OCI-LY1 (cell line): ENCODE measurements around the gene SLC17A8.

Experiments
- H2AFZ ChIP-seq: fragments of 200-600 bp; sonication (generic), shearing (Covaris generic); 2 replicates; pipeline ENCODE4 v1.6.0; 2014; ENCODE audit warnings: antibody characterized with exemption, mild to moderate bottlenecking, low read length
- H3F3A ChIP-seq: fragments of 200-600 bp; sonication (generic), shearing (Covaris generic); 2 replicates; pipeline ENCODE4 v1.6.0; 2014; ENCODE audit warnings: mild to moderate bottlenecking, antibody characterized with exemption, low read length, moderate library complexity; ENCODE audit not compliant: insufficient read depth
- H3K27ac ChIP-seq: fragments of 200-600 bp; sonication (generic); 2 replicates; pipeline ENCODE4 v1.5.1; 2014; ENCODE audit warnings: low read length, mixed run types, mild to moderate bottlenecking, low read depth; ENCODE audit not compliant: poor library complexity, severe bottlenecking
- H3K27me3 ChIP-seq: fragments of 200-600 bp; sonication (generic); 2 replicates; pipeline ENCODE4 v1.6.0; 2014; ENCODE audit warnings: antibody characterized with exemption, mild to moderate bottlenecking, low read length, moderate library complexity; ENCODE audit not compliant: insufficient read depth
- H3K36me3 ChIP-seq: fragments of 200-600 bp; sonication (generic); 2 replicates; pipeline ENCODE4 v1.6.1; 2014; ENCODE audit warnings: mild to moderate bottlenecking, antibody characterized with exemption, low read length, moderate library complexity, mixed read lengths; ENCODE audit not compliant: insufficient read depth
- H3K4me1 ChIP-seq: fragments of 200-600 bp; sonication (generic); 2 replicates; pipeline ENCODE4 v1.5.1; 2014; ENCODE audit warnings: mild to moderate bottlenecking, low read length, moderate library complexity; ENCODE audit not compliant: insufficient read depth, severe bottlenecking
- H3K4me2 ChIP-seq: fragments of 200-600 bp; sonication (generic), shearing (Covaris generic); 2 replicates; pipeline ENCODE4 v1.6.1; 2014; ENCODE audit warnings: low read length
- H3K4me3 ChIP-seq: fragments of 200-600 bp; sonication (generic); 2 replicates; pipeline ENCODE4 v1.5.1; 2014; ENCODE audit warnings: low read length, low read depth, mild to moderate bottlenecking, mixed read lengths; ENCODE audit not compliant: poor library complexity, severe bottlenecking
- H3K79me2 ChIP-seq: fragments of 200-600 bp; shearing (Covaris generic); 2 replicates; pipeline ENCODE4 v1.6.1; 2016; ENCODE audit warnings: mixed run types, low read length, mixed read lengths; ENCODE audit not compliant: insufficient read depth
- H3K9ac ChIP-seq: fragments of 200-600 bp; sonication (generic), shearing (Covaris generic); 2 replicates; pipeline ENCODE4 v1.6.1; 2014; ENCODE audit warnings: mild to moderate bottlenecking, low read length, mixed read lengths
- H3K9me2 ChIP-seq: fragments of 200-600 bp; sonication (generic), shearing (Covaris generic); 2 replicates; pipeline ENCODE4 v1.6.1; 2014; ENCODE audit warnings: low read depth, mild to moderate bottlenecking, low read length, mixed read lengths
- H3K9me3 ChIP-seq: fragments of 200-600 bp; shearing (Covaris generic); 2 replicates; pipeline ENCODE4 v1.6.1; 2014; ENCODE audit warnings: low read length, mixed read lengths
- H4K20me1 ChIP-seq: fragments of 200-600 bp; sonication (generic), shearing (Covaris generic); 2 replicates; pipeline ENCODE4 v1.6.0; 2016; ENCODE audit warnings: mild to moderate bottlenecking, low read length; ENCODE audit not compliant: insufficient read depth
- EZH2 ChIP-seq: fragments of 200-600 bp; sonication (generic), shearing (Covaris generic); IDR thresholded peaks from 2 replicates; pipeline ENCODE4 v1.8.0; 2017; ENCODE audit warnings: borderline replicate concordance, mixed run types, mild to moderate bottlenecking, antibody characterized with exemption, low read length, moderate library complexity, mixed read lengths
- TF ChIP-seq, protein P1 (sequence below): fragments of 200-600 bp; sonication (generic), shearing (Covaris generic); IDR thresholded peaks from 2 replicates; pipeline ENCODE4 v1.5.1; 2017; ENCODE audit warnings: mild to moderate bottlenecking, antibody characterized with exemption, low read length, moderate library complexity, mixed read lengths

The SLC17A8 gene

DNA sequence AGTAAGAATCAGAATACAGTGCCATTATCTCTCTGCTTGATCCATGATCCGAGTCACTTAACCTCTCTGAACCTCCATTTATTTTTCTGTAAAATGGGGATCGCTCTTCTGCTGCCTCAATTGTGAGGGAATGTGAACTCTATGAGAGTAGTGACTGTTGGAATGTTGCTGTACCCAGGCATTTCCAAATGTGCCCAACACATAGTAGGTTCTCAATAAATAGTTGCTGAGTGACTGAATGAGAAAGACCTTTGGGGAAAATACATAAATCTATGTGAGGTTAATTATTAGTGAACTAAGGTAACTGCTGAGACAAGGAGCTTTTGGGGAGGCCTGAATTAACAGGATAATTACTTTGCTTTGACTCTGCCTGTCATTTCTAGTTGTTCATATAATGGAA is 82.9 kb downstream of the SLC17A8 start:
- no peaks in the 10 kb centered on the region for H3K9me2 ChIP-seq
- no peaks in the 10 kb centered on the region for H3K9me3 ChIP-seq
- no peak overlapping the region for H3K4me3 ChIP-seq
- no peaks in the 10 kb centered on the region for H3K36me3 ChIP-seq
- no peaks in the 10 kb centered on the region for H3K4me1 ChIP-seq
- no peaks in the 10 kb centered on the region for H4K20me1 ChIP-seq
- no peak overlapping the region for H3K27ac ChIP-seq
- H3K79me2 ChIP-seq, result no peaks in the 10 kb centered on the region
- H3K4me2 ChIP-seq, result no peak overlapping the region
- H2AFZ ChIP-seq, result no peak overlapping the region
- no peaks in the 10 kb centered on the region for H3F3A ChIP-seq
- TF ChIP-seq, protein P1, sequence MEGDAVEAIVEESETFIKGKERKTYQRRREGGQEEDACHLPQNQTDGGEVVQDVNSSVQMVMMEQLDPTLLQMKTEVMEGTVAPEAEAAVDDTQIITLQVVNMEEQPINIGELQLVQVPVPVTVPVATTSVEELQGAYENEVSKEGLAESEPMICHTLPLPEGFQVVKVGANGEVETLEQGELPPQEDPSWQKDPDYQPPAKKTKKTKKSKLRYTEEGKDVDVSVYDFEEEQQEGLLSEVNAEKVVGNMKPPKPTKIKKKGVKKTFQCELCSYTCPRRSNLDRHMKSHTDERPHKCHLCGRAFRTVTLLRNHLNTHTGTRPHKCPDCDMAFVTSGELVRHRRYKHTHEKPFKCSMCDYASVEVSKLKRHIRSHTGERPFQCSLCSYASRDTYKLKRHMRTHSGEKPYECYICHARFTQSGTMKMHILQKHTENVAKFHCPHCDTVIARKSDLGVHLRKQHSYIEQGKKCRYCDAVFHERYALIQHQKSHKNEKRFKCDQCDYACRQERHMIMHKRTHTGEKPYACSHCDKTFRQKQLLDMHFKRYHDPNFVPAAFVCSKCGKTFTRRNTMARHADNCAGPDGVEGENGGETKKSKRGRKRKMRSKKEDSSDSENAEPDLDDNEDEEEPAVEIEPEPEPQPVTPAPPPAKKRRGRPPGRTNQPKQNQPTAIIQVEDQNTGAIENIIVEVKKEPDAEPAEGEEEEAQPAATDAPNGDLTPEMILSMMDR, result no peak
- TF ChIP-seq EZH2, result no peak
- H3K27me3 ChIP-seq, result no peaks in the 10 kb centered on the region
- H3K9ac ChIP-seq, result no peak overlapping the region

DNA sequence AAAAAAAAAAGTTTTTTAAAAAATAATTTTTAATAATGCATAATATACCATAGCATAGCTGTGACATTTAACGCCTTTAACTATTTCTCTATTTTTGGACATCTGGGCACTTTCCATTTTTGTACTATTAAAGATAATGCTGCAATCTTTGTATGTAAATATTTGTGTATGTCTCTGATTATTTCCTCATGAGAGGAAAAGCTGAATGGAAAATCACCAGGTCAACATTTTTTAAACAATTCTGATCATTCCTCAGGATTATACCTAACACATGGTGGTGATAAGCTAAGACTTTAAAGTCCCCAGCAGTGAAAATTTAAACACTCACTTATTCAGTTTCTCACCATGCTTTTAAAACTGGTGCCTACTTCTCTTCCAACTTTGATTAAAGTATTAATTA is 85.5 kb downstream of the SLC17A8 start:
- no peak overlapping the region for H3K4me3 ChIP-seq
- H3K36me3 ChIP-seq, result no peaks in the 10 kb centered on the region
- H3K27me3 ChIP-seq, result no peaks in the 10 kb centered on the region
- H2AFZ ChIP-seq, result no peak overlapping the region
- H3K9ac ChIP-seq, result no peak overlapping the region
- H3K9me3 ChIP-seq, result no peaks in the 10 kb centered on the region
- H3K9me2 ChIP-seq, result no peaks in the 10 kb centered on the region
- no peaks in the 10 kb centered on the region for H3F3A ChIP-seq
- no peaks in the 10 kb centered on the region for H3K79me2 ChIP-seq
- H3K27ac ChIP-seq, result no peak overlapping the region
- H4K20me1 ChIP-seq, result no peaks in the 10 kb centered on the region
- no peak for TF ChIP-seq EZH2
- TF ChIP-seq, protein P1, result no peak
- H3K4me1 ChIP-seq, result no peaks in the 10 kb centered on the region
- no peak overlapping the region for H3K4me2 ChIP-seq

DNA sequence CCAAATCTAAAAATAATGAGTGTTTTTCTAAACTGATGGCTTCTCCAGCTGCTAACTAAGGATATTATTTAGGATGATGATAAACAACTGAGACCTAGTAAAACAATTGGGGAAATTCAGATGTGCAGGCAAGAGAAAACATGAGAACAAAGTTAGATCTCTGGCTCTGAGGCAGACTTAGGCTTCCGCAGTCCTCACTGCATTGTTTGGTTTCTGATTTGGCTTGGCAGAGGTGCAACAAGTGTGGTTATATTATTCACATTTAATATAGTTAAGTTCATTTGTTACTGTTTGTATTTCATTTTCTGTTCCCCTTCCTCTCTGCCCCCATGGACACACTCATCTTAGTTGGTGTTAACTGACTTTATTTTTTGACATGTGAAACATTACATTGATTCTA is 86.6 kb downstream of the SLC17A8 start:
- Histone ChIP-seq H3F3A (no peaks in the 10 kb centered on the region), H3K9me2 (no peaks in the 10 kb centered on the region), H3K27me3 (no peaks in the 10 kb centered on the region), H3K36me3 (no peaks in the 10 kb centered on the region), H4K20me1 (no peaks in the 10 kb centered on the region), H3K9ac (no peak overlapping the region), H3K27ac (no peak overlapping the region), H3K4me3 (no peak overlapping the region), H3K79me2 (no peaks in the 10 kb centered on the region), H3K4me1 (no peaks in the 10 kb centered on the region), H2AFZ (no peak overlapping the region), H3K9me3 (no peaks in the 10 kb centered on the region), H3K4me2 (no peak overlapping the region)
- no peak for TF ChIP-seq EZH2
- TF ChIP-seq, protein P1, result no peak
